GM12864 (cell line): ENCODE data around the gene TTLL12.
"Not testable (repeated sequence)": the region's sequence is repeated elsewhere in the genome, so short reads cannot be mapped to it uniquely, and the experiment has no call there.

ENCODE experiments used
- DNase-seq: peaks from one replicate; pipeline ENCODE4 v3.0.0-alpha.2; 2011; ENCODE audit warnings: low read depth
- H3K4me3 ChIP-seq: 2 replicates; pipeline ENCODE4 v1.5.1; 2011; ENCODE audit warnings: mild to moderate bottlenecking, low read depth, low read length, control low read depth
- CTCF ChIP-seq: IDR thresholded peaks from 2 replicates; pipeline ENCODE4 v1.5.1; 2011; ENCODE audit warnings: low read depth, mild to moderate bottlenecking, moderate library complexity, low read length, control low read depth, inconsistent platforms; ENCODE audit errors: missing control alignments

TTLL12 gene

GRCh38 chr22:43147821-43148220 lies 39.1 kb downstream of the TTLL12 start:
- DNase-seq: peak; percentile 46
- H3K4me3 ChIP-seq: peak overlapping the region; percentile 37; the same call in 1 of the 2 replicates
- TF ChIP-seq CTCF: no peak

- H3K4me3 ChIP-seq, DNase-seq: not testable (repeated sequence)
Observed at GRCh38 chr22:43146332-43146731, 40.6 kb downstream of the TTLL12 start.

- DNase-seq, H3K4me3 ChIP-seq: not testable (repeated sequence)
Observed at GRCh38 chr22:43145371-43145770, 41.6 kb downstream of the TTLL12 start.

- no peak overlapping the region for H3K4me3 ChIP-seq
- TF ChIP-seq CTCF: no peak
- no peak for DNase-seq
Observed at GRCh38 chr22:43144949-43145348, 42.0 kb downstream of the TTLL12 start.

- TF ChIP-seq CTCF: no peak
- H3K4me3 ChIP-seq: peak within 1 kb of the TSS; percentile 68
- DNase-seq: no peak
Observed at GRCh38 chr22:43142880-43143562, 43.9 kb downstream of the TTLL12 start, which contains the start of gene MCAT. MCAT (minus strand) TSS chr22:43143398; CDS start chr22:43143348, 50 bp downstream.

GRCh38 chr22:43136801-43137200 lies 50.1 kb downstream of the TTLL12 start:
- no peak for TF ChIP-seq CTCF
- H3K4me3 ChIP-seq: no peak overlapping the region
- no peak for DNase-seq

GRCh38 chr22:43136255-43136654 lies 50.7 kb downstream of the TTLL12 start:
- peak; percentile 89 for TF ChIP-seq CTCF
- no peak overlapping the region for H3K4me3 ChIP-seq
- DNase-seq: no peak

- DNase-seq: no peak
- H3K4me3 ChIP-seq: no peak overlapping the region
- no peak for TF ChIP-seq CTCF
Observed at GRCh38 chr22:43135565-43135964, 51.4 kb downstream of the TTLL12 start.
